Measurements from ENCODE around the gene DAZL.
A peak's percentile ranks its signal among the peaks of the same experiment; 100 is the strongest.
"Not testable (repeated sequence)": the region's sequence is repeated elsewhere in the genome, so short reads cannot be mapped to it uniquely, and the experiment has no call there.

Gene DAZL

GRCh38 chr3:16604887-16605602 is at the start of gene DAZL:
TSS of gene DAZL (minus strand) at chr3:16605423. CDS start at chr3:16605205, 218 bp downstream.
- DNase-seq (ENCODE audit: low read depth in 2 of 2): no peak

- no peak for DNase-seq (ENCODE audit: low read depth in 2 of 2)
Measured at GRCh38 chr3:16654976-16655375, 49.8 kb upstream of the DAZL start.

DNA sequence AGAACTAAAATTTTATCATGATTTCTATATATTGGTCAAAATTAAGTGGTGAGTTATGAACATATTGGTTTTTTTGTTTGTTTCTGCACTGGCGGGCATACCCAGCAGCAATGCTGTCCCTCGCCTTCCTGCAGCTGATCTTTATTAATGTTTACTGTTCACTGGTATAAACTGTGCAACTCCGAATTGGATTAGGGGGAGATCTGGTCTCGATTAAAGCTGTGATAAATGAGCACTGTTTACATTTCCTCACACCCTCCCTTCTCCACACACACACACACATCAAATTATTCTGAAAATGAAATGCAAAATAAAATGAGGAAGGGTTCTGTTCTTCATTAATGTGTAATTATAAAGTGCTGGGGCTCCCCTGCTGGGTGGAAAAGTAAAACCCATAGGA is 48.5 kb upstream of the DAZL start:
- DNase-seq (ENCODE audit: low read depth in 2 of 2): no peak

DNA sequence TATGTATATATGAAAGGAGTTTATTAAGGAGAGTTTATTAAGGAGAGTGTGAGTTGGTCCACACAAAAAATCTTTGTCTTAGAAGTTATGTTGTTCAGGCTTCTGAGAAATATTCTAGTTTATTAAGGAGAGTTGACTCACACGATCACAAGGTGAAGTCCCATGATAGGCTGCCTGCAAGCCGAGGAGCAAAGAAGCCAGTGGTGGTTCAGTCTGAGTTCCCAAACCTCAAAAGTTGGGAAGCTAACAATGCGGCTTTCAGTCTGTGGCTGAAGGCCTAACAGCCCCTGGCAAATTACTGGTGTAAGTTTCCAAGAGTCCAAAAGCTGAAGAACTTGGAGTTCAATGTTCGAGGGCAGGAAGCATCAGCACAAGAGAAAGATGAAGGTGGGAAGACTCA is 42.4 kb upstream of the DAZL start:
- no peak for DNase-seq (ENCODE audit: low read depth in 2 of 2)

GRCh38 chr3:16639806-16640205 is 34.6 kb upstream of the DAZL start:
- DNase-seq (ENCODE audit: low read depth in 2 of 2): no peak

GRCh38 chr3:16633948-16634347 is 28.7 kb upstream of the DAZL start:
- DNase-seq (ENCODE audit: low read depth in 2 of 2): no peak

- no peak for DNase-seq (ENCODE audit: low read depth in 2 of 2)
Measured at GRCh38 chr3:16632395-16632794, 27.2 kb upstream of the DAZL start.

DNA sequence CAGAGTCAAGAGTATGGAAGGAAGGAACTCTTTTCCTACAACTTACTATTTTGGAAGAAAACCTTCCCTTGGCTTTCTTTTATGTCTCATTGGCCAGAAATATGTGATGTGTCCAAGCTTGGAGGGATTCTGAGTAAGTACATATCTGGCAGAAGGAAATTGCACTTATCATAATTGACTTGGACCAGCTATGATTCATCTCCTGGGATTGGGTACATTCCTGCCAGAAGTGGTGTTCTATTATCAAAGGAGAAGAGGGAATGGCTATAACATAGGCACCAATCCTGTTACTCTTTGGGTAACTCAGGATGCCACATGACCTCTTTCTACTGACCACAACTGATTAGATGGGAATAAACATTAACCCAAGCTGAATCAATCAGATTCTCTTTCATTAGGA is 13.5 kb upstream of the DAZL start:
- no peak for DNase-seq (ENCODE audit: low read depth in 2 of 2)

DNA sequence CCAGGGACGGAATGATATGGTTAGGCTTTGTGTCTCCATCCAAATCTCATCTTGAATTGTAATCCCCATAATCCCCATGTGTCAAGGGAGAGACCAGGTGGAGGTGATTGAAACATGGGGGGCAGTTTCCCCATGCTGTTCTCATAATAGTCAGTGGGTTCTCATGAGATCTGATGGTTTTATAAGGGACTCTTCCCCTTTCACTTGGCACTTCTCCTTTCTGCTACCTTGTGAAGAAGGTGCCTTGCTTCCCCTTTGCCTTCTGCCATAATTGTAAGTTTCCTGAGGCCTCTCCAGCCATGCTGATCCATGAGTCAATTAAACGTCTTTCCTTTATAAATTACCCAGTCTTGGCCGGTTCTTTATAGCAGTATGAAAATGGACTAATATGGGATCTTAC is 11.9 kb upstream of the DAZL start:
- DNase-seq (ENCODE audit: low read depth in 2 of 2): not testable (repeated sequence)

DNA sequence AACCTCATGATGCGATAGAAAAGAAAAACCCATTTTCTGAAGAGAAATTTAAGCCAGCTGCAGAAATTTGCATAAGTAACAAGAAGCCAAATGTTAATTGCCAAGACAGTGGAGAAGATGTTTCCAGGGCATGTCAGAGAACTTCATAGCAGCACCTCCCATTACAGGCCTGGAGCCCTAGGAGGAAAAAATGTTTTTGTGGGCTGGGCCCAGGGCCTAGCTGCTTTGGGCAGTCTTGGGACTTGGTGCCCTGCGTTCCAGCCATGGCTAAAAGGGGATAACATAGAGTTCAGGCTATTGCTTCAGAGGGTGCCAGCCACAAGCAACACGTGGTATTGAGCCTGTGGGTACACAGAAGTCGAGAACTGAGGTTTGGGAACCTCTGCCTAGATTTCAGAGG is 10.9 kb upstream of the DAZL start:
- no peak for DNase-seq (ENCODE audit: low read depth in 2 of 2)

- DNase-seq (ENCODE audit: low read depth in 2 of 2): no peak
Measured at GRCh38 chr3:16614033-16615031, 9.1 kb upstream of the DAZL start.

GRCh38 chr3:16609927-16610580 is 4.8 kb upstream of the DAZL start:
- DNase-seq (ENCODE audit: low read depth in 2 of 2): no peak

- DNase-seq (ENCODE audit: low read depth in 2 of 2): no peak
Measured at GRCh38 chr3:16608816-16609215, 3.6 kb upstream of the DAZL start.

- no peak for DNase-seq (ENCODE audit: low read depth in 2 of 2)
Measured at GRCh38 chr3:16607718-16608117, 2.5 kb upstream of the DAZL start.

- DNase-seq (ENCODE audit: low read depth in 2 of 2): no peak
Measured at GRCh38 chr3:16606398-16606797, 1.2 kb upstream of the DAZL start.

DNA sequence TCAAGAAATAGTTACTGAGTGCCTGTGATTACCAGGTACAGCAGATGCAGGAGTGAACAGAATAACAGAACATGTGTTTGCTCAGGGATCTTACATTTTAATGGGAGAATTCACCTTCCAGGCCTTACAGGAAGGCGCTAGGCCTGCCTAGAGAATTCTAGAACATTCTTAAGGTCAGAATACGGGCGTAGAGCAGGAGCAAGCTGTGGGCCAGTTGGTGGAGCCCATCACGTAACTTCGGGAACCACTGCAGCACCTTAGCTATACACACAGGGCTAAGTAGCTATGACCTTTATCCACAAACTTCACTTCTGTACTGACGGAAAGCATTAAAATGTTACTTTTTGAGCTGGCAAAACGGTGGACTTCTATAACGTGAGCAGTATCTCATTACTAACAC is 743 bp upstream of the DAZL start:
- DNase-seq (ENCODE audit: low read depth in 2 of 2): no peak

GRCh38 chr3:16604433-16604832 is 790 bp downstream of the DAZL start:
- DNase-seq (ENCODE audit: low read depth in 2 of 2): no peak

- no peak for DNase-seq (ENCODE audit: low read depth in 2 of 2)
Measured at GRCh38 chr3:16601537-16602005, 3.7 kb downstream of the DAZL start.

- peak; percentile 63 to 72 for DNase-seq (ENCODE audit: low read depth in 2 of 2)
Measured at GRCh38 chr3:16600780-16601536, 4.3 kb downstream of the DAZL start.

- DNase-seq (ENCODE audit: low read depth in 2 of 2): no peak
Measured at GRCh38 chr3:16599694-16600093, 5.5 kb downstream of the DAZL start.

- no peak for DNase-seq (ENCODE audit: low read depth in 2 of 2)
Measured at GRCh38 chr3:16596352-16597032, 8.7 kb downstream of the DAZL start.
